CD14-positive monocyte (primary cell): ENCODE data around the gene GPR183. TPM values are rescaled to one million over a fixed set of nuclear protein-coding genes. Genes with fewer than 3 reads are reported as not detected.

Experiments
- DNase-seq, 3 donors: peaks; one replicate each; pipeline ENCODE4 v3.0.0-alpha.2; 2011 to 2022
- H2AFZ ChIP-seq: 2 replicates; pipeline ENCODE4 v1.6.0; 2012; ENCODE audit warnings: mild to moderate bottlenecking, low read depth, low read length, inconsistent platforms; ENCODE audit not compliant: insufficient read depth, poor library complexity, severe bottlenecking
- H3K27ac ChIP-seq, 2 donors: 1 replicate in 1 of 2; 2 replicates in 1 of 2; pipeline ENCODE4 v1.5.1; 2012 to 2013; ENCODE audit warnings: low read length in 2 of 2, control low read depth in 1 of 2, inconsistent platforms in 1 of 2, low read depth in 1 of 2, mild to moderate bottlenecking in 1 of 2
- H3K27me3 ChIP-seq, 2 donors: one replicate each; pipeline versions ENCODE4 v1.6.0 to v1.6.1; 2011 to 2013; ENCODE audit warnings: low read length in 2 of 2; ENCODE audit not compliant: control insufficient read depth in 2 of 2, insufficient read depth in 2 of 2
- H3K36me3 ChIP-seq, 2 donors: replicated peaks in 1 of 2; 1 replicate in 1 of 2; 2 replicates in 1 of 2; pipeline versions ENCODE4 v1.5.1 to v1.6.1; 2012 to 2013; ENCODE audit warnings: low read length in 2 of 2, control low read depth in 1 of 2, inconsistent platforms in 1 of 2, mild to moderate bottlenecking in 1 of 2; ENCODE audit not compliant: insufficient read depth in 2 of 2, control insufficient read depth in 1 of 2
- H3K4me1 ChIP-seq, 2 donors: 1 replicate in 1 of 2; 2 replicates in 1 of 2; pipeline versions ENCODE4 v1.5.1 to v1.6.1; 2012 to 2013; ENCODE audit warnings: low read length in 2 of 2, control low read depth in 1 of 2, inconsistent platforms in 1 of 2, mild to moderate bottlenecking in 1 of 2, moderate library complexity in 1 of 2; ENCODE audit not compliant: insufficient read depth in 2 of 2, control insufficient read depth in 1 of 2
- H3K4me2 ChIP-seq: replicated peaks from 2 replicates; pipeline ENCODE3; 2012; ENCODE audit warnings: low read length, moderate library complexity, mild to moderate bottlenecking; ENCODE audit not compliant: poor library complexity, severe bottlenecking; ENCODE audit errors: extremely low read depth
- H3K4me3 ChIP-seq, 3 experiments: fragments of 200-600 bp in 1 of 3; sonication (generic) in 1 of 3; replicated peaks in 1 of 3; 1 replicate in 2 of 3; 2 replicates in 1 of 3; pipeline ENCODE4 v1.5.1; 2011 to 2013; ENCODE audit warnings: low read length in 3 of 3, mild to moderate bottlenecking in 3 of 3, control low read depth in 2 of 3, low read depth in 2 of 3, inconsistent platforms in 1 of 3, moderate library complexity in 1 of 3
- H3K79me2 ChIP-seq: 2 replicates; pipeline ENCODE4 v1.6.0; 2012; ENCODE audit warnings: mild to moderate bottlenecking, control low read depth, inconsistent platforms, low read length, moderate library complexity; ENCODE audit not compliant: insufficient read depth
- H3K9ac ChIP-seq: 2 replicates; pipeline ENCODE4 v1.6.0; 2017; ENCODE audit warnings: low read length, mild to moderate bottlenecking; ENCODE audit not compliant: insufficient read depth, poor library complexity, severe bottlenecking
- H3K9me3 ChIP-seq, 2 donors: replicated peaks in 1 of 2; 1 replicate in 1 of 2; 2 replicates in 1 of 2; pipeline versions ENCODE4 v1.5.1 to v1.6.1; 2012 to 2013; ENCODE audit warnings: low read length in 2 of 2, control low read depth in 1 of 2; ENCODE audit not compliant: control insufficient read depth in 1 of 2, insufficient read depth in 1 of 2
- H4K20me1 ChIP-seq: 2 replicates; pipeline ENCODE4 v1.6.0; 2012; ENCODE audit warnings: mild to moderate bottlenecking, low read length, control low read depth, moderate library complexity; ENCODE audit not compliant: insufficient read depth
- H3K27ac Mint-ChIP-seq, 7 donors: one replicate each; pipeline ENCODE4 v1.8.0; 2020; ENCODE audit warnings: mild to moderate bottlenecking in 7 of 7, mixed read lengths in 7 of 7, moderate library complexity in 6 of 7, inconsistent platforms in 2 of 7
- H3K27me3 Mint-ChIP-seq, 3 donors: one replicate each; pipeline ENCODE4 v1.8.0; 2021 to 2022; ENCODE audit warnings: low read depth in 3 of 3, mild to moderate bottlenecking in 3 of 3, mixed read lengths in 3 of 3, moderate library complexity in 3 of 3, inconsistent platforms in 1 of 3
- H3K36me3 Mint-ChIP-seq, 2 donors: one replicate each; pipeline ENCODE4 v1.8.0; 2020; ENCODE audit warnings: mixed read lengths in 2 of 2, inconsistent platforms in 1 of 2, mild to moderate bottlenecking in 1 of 2
- H3K4me1 Mint-ChIP-seq: one replicate; pipeline ENCODE4 v1.8.0; 2020; ENCODE audit warnings: mild to moderate bottlenecking, mixed read lengths
- H3K4me3 Mint-ChIP-seq, 2 donors: one replicate each; pipeline ENCODE4 v1.8.0; 2020; ENCODE audit warnings: mild to moderate bottlenecking in 2 of 2, mixed read lengths in 2 of 2, moderate library complexity in 1 of 2
- H3K9me3 Mint-ChIP-seq, 7 donors: one replicate each; pipeline ENCODE4 v1.8.0; 2020 to 2022; ENCODE audit warnings: mixed read lengths in 7 of 7, mild to moderate bottlenecking in 6 of 7, moderate library complexity in 6 of 7, inconsistent platforms in 2 of 7
- WGBS: methylation state at CpG from one replicate; pipeline ENCODE4 v1.1.5; 2013; ENCODE audit warnings: missing lambda C conversion rate; ENCODE audit not compliant: insufficient coverage; 5-methylcytosine and 5-hydroxymethylcytosine counted together
- intact Hi-C, 2 donors: fragments of 100-400 bp; cut with micrococcal nuclease; formaldehyde crosslinking; loops; one replicate each; pipeline versions ENCODE4 v1.15.0 to v1.15.1; 2023
- polyA plus RNA-seq, 3 donors: library from polyadenylated mRNA; depleted of rRNA in 1 of 3; unstranded in 2 of 3; stranded (reverse) in 1 of 3; fragments of 300-500 nt in 2 of 3; fragments of >200 nt in 1 of 3; fragmentation: Illumina TruSeq in 2 of 3; gene quantifications; 1 replicate in 2 of 3; 2 replicates in 1 of 3; pipeline ENCODE4 v1.2.3, GENCODE V29; 2012 to 2021
- TF ChIP-seq, protein P1 (sequence below): fragments of 200-600 bp; IDR thresholded peaks from one replicate; pipeline ENCODE4 v1.8.0; 2022; ENCODE audit warnings: antibody characterized with exemption, mild to moderate bottlenecking

GPR183 gene
- polyA plus RNA-seq, 3 donors: 190 to 459 (median 288) TPM

DNA sequence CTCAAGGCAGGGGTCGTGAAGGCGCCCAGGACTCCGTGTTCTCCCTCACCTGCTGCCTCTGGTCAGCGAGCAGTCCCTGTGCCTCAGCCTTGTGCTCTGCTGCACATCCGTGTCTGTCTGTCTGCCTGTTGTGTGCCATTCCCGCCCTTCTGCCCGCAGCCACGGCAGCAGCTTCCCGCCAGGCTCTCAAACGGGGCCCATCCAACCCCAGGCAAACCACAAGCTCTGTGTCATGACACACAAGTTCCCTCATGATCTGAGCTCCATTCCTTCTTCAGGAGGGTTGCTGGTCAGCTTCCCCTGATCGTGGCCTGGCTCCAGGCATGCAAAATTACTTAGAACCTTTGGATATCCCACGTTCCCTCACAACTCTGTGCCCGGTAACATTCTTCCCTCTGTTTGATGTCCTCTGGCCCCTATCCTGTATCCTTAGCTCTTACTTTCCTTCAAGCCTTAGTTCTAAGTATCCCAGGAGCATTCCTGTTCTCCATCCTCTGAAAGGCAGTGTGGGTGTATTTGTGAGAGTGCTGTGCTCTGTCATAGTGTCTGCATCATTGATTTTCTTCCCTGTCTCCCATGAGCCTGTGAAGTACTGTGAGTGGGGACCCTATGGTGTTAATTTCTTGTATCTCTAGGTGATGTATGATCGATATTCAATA lies 3.2 kb downstream of the GPR183 start:
- Histone ChIP-seq H3K4me1 (peaks cover 66 to 79% of the 10 kb centered on the region in 2 donors), H3K9ac (peak overlapping the region; percentile 35), H3K27me3 (no peaks in the 10 kb centered on the region), H3K4me2 (peak overlapping the region; percentile 73), H3K4me3 (peak overlapping the region in 2 of 3 experiments; percentile 74 to 92), H2AFZ (no peak overlapping the region), H4K20me1 (peaks cover 57% of the 10 kb centered on the region), H3K9me3 (no peaks in the 10 kb centered on the region), H3K27ac (peak overlapping the region; percentile 10 to 75), H3K79me2 (peaks cover 100% of the 10 kb centered on the region), H3K36me3 (peaks cover 2 to 9% of the 10 kb centered on the region in 2 donors)
- Mint-ChIP-seq H3K27me3 (no peaks in the 10 kb centered on the region), H3K36me3 (peaks cover 34 to 61% of the 10 kb centered on the region in 2 donors), H3K4me1 (peaks cover 74% of the 10 kb centered on the region), H3K9me3 (no peaks in the 10 kb centered on the region), H3K27ac (peak overlapping the region; percentile 87 to 95 (median 88)), H3K4me3 (peak overlapping the region; percentile 75 to 91)
- peak; percentile 66 to 77 (median 73) for DNase-seq
- TF ChIP-seq, protein P1, sequence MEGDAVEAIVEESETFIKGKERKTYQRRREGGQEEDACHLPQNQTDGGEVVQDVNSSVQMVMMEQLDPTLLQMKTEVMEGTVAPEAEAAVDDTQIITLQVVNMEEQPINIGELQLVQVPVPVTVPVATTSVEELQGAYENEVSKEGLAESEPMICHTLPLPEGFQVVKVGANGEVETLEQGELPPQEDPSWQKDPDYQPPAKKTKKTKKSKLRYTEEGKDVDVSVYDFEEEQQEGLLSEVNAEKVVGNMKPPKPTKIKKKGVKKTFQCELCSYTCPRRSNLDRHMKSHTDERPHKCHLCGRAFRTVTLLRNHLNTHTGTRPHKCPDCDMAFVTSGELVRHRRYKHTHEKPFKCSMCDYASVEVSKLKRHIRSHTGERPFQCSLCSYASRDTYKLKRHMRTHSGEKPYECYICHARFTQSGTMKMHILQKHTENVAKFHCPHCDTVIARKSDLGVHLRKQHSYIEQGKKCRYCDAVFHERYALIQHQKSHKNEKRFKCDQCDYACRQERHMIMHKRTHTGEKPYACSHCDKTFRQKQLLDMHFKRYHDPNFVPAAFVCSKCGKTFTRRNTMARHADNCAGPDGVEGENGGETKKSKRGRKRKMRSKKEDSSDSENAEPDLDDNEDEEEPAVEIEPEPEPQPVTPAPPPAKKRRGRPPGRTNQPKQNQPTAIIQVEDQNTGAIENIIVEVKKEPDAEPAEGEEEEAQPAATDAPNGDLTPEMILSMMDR: no peak
- intact Hi-C loops: no loop called here
- 27% methylated on average over 13 of the region's 14 CpGs for WGBS

DNA sequence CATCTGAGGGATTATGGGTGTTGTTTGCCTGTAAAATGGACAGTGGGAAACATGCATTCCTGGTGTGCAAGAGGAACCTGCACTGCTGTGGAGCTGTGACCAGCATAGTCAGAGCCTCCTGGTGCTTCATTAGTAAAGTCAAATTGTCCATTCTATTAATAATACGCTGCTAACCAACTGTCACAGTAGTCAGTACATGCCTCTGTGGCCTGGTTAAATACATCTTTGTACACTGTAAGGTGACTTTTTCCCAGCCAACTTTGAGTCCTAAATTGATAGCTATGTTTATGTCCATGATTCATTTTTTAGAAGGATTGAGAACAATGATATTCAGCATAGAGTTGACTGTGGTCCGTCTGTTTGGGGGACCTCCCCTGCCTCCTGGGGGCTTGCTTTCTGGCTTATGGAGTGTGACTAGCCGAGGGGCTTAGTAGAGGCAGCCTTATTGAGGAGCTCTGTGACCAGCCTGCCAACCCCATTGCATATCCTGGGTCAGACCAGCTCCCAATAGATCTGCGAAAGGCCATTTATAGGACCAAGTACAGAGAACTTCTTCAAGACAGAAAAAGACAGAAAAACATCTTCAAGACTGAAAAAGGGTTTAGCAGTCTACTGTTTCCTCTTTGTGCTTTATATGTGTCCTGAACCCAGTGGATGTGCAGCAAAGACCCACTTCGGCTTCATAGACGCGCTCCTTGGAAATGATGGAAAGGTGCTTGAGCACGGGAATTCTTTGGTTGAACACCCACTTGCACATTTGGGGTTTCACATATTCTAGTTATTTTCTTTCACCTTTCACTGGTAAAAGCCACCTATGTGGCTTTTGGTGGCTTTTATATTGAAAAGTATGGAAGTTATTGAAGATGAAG lies 4.3 kb downstream of the GPR183 start:
- Mint-ChIP-seq H3K4me3 (peak overlapping the region in 1 of 2 donors; percentile 91), H3K36me3 (peaks cover 22 to 50% of the 10 kb centered on the region in 2 donors), H3K9me3 (no peaks in the 10 kb centered on the region), H3K27ac (peak overlapping the region in 6 of 7 donors; percentile 18 to 95 (median 82)), H3K4me1 (peaks cover 70% of the 10 kb centered on the region), H3K27me3 (no peaks in the 10 kb centered on the region)
- H3K27ac ChIP-seq: peak overlapping the region in 1 of 2 donors; percentile 75
- no peaks in the 10 kb centered on the region for H3K9me3 ChIP-seq
- peak overlapping the region; percentile 73 for H3K4me2 ChIP-seq
- peaks cover 2 to 9% of the 10 kb centered on the region in 2 donors for H3K36me3 ChIP-seq
- H2AFZ ChIP-seq: no peak overlapping the region
- 98% methylated on average over 5 of the region's 8 CpGs for WGBS
- peaks cover 100% of the 10 kb centered on the region for H3K79me2 ChIP-seq
- no peak for DNase-seq
- H3K4me1 ChIP-seq: peaks cover 66 to 79% of the 10 kb centered on the region in 2 donors
- intact Hi-C loops: no loop called here
- TF ChIP-seq, protein P1: no peak
- no peaks in the 10 kb centered on the region for H3K27me3 ChIP-seq
- H3K9ac ChIP-seq: no peak overlapping the region
- H3K4me3 ChIP-seq: peak overlapping the region in 1 of 3 experiments; percentile 74
- H4K20me1 ChIP-seq: peaks cover 68% of the 10 kb centered on the region
